Left cardiac atrium (tissue), 4 donors: ENCODE results near the gene ASB17. TPM values are rescaled to one million over a fixed set of nuclear protein-coding genes. Genes with fewer than 3 reads are reported as not detected.
"Not testable (repeated sequence)": the region's sequence is repeated elsewhere in the genome, so short reads cannot be mapped to it uniquely, and the experiment has no call there.

Experiments used
- ATAC-seq, 2 donors: fragments of 200-7000 bp; cut with Tn5 transposase; one replicate each; pipeline ENCODE4 v1.9.1; 2020; ENCODE audit warnings: mild to moderate bottlenecking in 2 of 2, moderate library complexity in 2 of 2
- DNase-seq: peaks from one replicate; pipeline ENCODE4 v3.0.0-alpha.2; 2020
- intact Hi-C, 2 donors: fragments of 100-400 bp; cut with DNase I; formaldehyde crosslinking; loops; one replicate each; pipeline versions ENCODE4 v1.14.1 to v1.15.1; 2022 to 2023
- long read RNA-seq: library from polyadenylated mRNA; unstranded; transcript quantifications from one replicate; pipeline ENCODE4 v2.0.0, GENCODE V29; 2021
- total RNA-seq, 2 donors: library from RNA; stranded (reverse); fragmentation: NEBNext Ultra II Directional; extraction: Animal tissue kit (Norgen Biotek cat#: 25700); gene quantifications; one replicate each; pipeline ENCODE4 v1.2.1, GENCODE V29; 2021
- donor health status: DM: no; HTN: yes; CAD: no.
- donor health status: DM: no; HTN: yes; CAD: no; lungs with severe emphysema.
- donor health status: DM: yes; HTN: yes; CAD: no.
- donor health status: Dilated cardiomyopathy.

The ASB17 gene
- total RNA-seq, result not detected
- long read RNA-seq, result 0 reads

GRCh38 chr1:75932304-75932703 is at the start of gene ASB17:
TSS of gene ASB17 (minus strand) at chr1:75932404. CDS start at chr1:75932291, 113 bp downstream.
- no peak for DNase-seq
- intact Hi-C loops, result no loop called here
- no peak for ATAC-seq

GRCh38 chr1:75980972-75981897 is 49.0 kb upstream of the ASB17 start:
- ATAC-seq, result no peak
- intact Hi-C loops, result no loop called here
- no peak for DNase-seq

- no peak for ATAC-seq
- intact Hi-C loops, result no loop called here
- DNase-seq, result no peak
These were observed 38.4 kb upstream of the ASB17 start for GRCh38 chr1:75970631-75971030.

- ATAC-seq, result no peak
- intact Hi-C loops, result no loop called here
- DNase-seq, result no peak
These were observed 37.3 kb upstream of the ASB17 start for GRCh38 chr1:75969550-75969949.

- intact Hi-C loops, result no loop called here
- ATAC-seq, result no peak
- DNase-seq, result no peak
These were observed 35.5 kb upstream of the ASB17 start for GRCh38 chr1:75967719-75968118.

GRCh38 chr1:75964760-75965408 is 32.7 kb upstream of the ASB17 start:
- intact Hi-C loops, result no loop called here
- DNase-seq (no peak), ATAC-seq (no peak)

GRCh38 chr1:75964110-75964759 is 32.0 kb upstream of the ASB17 start:
- DNase-seq, ATAC-seq, intact Hi-C loops: not testable (repeated sequence)

- intact Hi-C loops, result no loop called here
- DNase-seq (no peak), ATAC-seq (no peak)
These were observed 22.4 kb upstream of the ASB17 start for GRCh38 chr1:75954586-75954985.

GRCh38 chr1:75953461-75953860 is 21.3 kb upstream of the ASB17 start:
- ATAC-seq (no peak), DNase-seq (no peak)
- intact Hi-C loops, result no loop called here

- ATAC-seq (no peak), DNase-seq (no peak)
- intact Hi-C loops, result no loop called here
These were observed 19.8 kb upstream of the ASB17 start for GRCh38 chr1:75952016-75952415.

GRCh38 chr1:75950176-75950575 is 18.0 kb upstream of the ASB17 start:
- no peak for DNase-seq
- intact Hi-C loops, result no loop called here
- no peak for ATAC-seq

GRCh38 chr1:75943037-75943436 is 10.8 kb upstream of the ASB17 start:
- ATAC-seq, intact Hi-C loops, DNase-seq: not testable (repeated sequence)

- no peak for DNase-seq
- ATAC-seq, result no peak
- intact Hi-C loops, result no loop called here
These were observed 4.8 kb upstream of the ASB17 start for GRCh38 chr1:75937034-75937433.

GRCh38 chr1:75922698-75923097 is 9.5 kb downstream of the ASB17 start:
- ATAC-seq (no peak), DNase-seq (no peak)
- intact Hi-C loops, result no loop called here

GRCh38 chr1:75916834-75917233 is 15.4 kb downstream of the ASB17 start:
- DNase-seq (no peak), ATAC-seq (no peak)
- intact Hi-C loops, result no loop called here

GRCh38 chr1:75908717-75909152 is 23.5 kb downstream of the ASB17 start:
- intact Hi-C loops, result no loop called here
- ATAC-seq, result no peak
- no peak for DNase-seq

GRCh38 chr1:75901371-75901770 is 30.8 kb downstream of the ASB17 start:
- no peak for DNase-seq
- no peak for ATAC-seq
- intact Hi-C loops, result no loop called here

GRCh38 chr1:75884437-75884836 is 47.8 kb downstream of the ASB17 start:
- DNase-seq (no peak), ATAC-seq (no peak)
- intact Hi-C loops, result no loop called here

- intact Hi-C loops, result no loop called here
- DNase-seq (no peak), ATAC-seq (no peak)
These were observed 52.2 kb downstream of the ASB17 start for GRCh38 chr1:75879985-75880384.

GRCh38 chr1:75870951-75871350 is 61.3 kb downstream of the ASB17 start:
- intact Hi-C loops, result no loop called here
- no peak for ATAC-seq
- DNase-seq, result no peak
